NCI-H2029 treated with DMSO at 0.1 percent for 48 hours (cell line): ENCODE data around the gene TRMT6.

Experiments used
- DNase-seq: peaks from one replicate; lab custom pipeline; 2025; lab: John Stamatoyannopoulos, UW

Gene TRMT6

DNA sequence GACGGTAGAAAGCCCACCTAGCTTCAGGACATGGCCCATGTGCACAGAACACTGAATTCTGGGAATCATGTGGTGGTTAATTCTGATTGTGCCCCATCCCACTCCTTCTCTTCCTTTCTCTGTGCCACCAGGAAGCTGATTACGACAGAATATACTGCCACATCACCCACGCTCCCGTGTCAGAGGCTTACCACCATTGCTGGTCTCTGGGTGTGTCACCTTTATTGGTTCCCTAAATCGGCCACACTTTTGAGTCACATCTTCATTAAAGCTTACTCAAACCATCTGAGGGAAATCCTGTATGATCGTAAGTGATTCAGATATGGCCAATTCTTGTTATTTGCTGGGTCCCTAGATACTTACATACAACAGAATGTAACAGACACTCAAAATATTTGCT is 3.1 kb downstream of the TRMT6 start:
- no peak for DNase-seq

DNA sequence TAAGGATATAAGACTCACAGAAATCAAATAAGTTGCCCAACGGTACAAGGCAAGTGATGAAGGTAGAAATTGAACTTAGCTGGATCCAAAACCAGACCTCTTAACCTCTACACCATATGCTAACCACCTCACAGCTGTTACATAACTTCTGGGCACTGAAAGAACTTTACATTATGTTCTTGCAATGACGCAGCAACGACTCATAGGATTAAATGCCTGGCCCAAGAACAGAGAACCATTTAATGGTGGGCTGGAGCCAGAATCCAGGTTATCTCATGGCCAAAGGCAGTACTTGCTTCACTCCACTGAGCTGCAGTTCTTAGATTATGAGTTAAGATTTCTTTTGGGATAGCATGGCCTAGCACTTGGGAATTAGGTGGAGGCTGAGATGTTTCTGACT is 4.4 kb downstream of the TRMT6 start:
- no peak for DNase-seq

DNA sequence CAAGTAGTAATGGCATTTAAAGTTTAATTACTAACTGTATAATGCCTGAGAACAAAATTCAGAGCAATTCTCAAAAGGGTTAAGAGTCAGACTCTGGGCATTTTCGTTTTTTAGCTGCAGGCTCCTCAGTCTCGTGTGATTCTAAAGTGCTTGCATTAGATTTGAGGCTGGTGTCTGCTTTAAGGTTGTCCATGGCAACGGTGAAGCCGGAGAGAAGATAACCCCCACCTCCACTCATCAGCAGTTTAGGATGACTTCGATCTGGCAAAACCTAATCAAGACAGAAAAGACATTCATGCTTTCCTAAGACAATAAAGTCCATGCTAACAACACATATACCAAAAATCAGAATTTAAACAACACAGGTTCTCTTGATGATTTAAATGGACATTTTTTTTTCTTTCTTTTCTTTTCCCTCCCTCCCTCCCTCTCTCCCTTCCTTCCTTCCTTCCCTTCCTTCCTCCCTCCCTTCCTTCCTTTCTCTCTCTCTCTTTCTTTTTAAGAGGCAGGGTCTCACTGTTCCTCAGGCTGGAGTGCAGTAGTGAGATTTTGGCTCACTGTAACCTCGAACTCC is 11.8 kb downstream of the TRMT6 start:
- DNase-seq: no peak

DNA sequence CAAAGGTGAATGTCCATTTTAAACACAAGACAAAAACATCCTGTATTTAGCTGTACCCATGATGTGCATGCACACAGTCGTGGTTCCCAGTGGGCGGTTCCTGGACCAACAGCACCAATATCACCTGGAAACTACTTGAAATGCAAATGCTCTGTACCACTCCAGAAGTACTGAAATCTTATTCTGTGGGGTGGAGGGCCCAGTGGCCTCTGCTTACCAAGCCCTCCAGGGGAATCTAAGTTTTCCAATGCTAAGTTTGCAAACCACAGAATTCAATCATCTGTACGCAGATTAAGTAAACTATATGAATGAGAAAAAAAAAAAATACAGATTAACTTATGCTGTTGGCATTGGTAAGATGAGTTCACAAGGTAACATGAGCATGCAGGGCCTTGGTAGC is 14.1 kb downstream of the TRMT6 start:
- no peak for DNase-seq

DNA sequence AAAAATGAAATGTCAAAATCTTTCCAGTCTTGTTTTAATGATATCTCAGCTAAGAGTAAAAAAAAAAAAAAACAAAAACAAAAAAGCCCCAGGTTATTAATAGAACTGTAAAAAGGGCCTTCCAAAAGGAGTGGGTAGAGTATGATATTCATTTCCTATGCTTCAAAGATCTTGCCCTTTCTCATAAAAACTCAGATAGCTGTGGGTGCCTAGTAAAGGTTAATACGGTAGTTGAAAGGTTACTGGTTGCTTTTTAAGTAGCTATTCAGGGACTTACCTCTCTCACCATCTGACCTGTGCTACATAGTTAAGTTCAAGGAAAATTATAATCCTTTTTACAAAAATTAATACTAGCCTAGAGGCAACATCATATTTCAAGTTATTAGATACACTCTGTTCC is 14.9 kb downstream of the TRMT6 start:
- no peak for DNase-seq

DNA sequence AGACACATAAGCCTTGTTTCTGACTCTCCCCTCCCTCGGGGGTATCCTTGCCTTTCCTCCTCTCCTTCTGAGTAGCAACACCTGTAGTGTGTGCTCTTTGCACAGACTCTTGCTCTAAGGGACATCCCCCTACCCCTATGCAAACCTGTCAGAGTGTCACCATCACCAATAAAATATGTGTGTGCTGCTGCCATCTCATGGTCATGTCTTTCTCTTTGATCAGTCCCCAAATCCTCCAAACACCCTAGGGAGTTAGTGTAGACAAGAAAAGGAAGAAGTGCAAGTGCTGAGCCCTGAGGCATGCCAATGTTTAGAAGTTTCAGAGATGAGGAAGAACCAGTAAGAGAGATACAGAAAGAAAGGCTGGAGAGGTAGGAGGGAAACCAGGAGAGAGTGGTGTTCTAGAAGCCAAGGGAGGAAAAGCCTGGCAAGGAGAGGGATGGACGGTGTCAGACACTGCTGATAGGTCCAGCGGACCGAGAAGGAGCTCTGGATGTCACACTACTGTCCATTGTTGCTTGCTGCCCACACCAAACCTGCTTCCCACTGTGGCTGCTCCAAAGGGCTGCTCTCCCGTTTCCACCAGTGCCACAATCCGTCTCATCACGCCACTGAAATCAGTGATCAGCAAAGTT is 16.4 kb downstream of the TRMT6 start:
- no peak for DNase-seq

DNA sequence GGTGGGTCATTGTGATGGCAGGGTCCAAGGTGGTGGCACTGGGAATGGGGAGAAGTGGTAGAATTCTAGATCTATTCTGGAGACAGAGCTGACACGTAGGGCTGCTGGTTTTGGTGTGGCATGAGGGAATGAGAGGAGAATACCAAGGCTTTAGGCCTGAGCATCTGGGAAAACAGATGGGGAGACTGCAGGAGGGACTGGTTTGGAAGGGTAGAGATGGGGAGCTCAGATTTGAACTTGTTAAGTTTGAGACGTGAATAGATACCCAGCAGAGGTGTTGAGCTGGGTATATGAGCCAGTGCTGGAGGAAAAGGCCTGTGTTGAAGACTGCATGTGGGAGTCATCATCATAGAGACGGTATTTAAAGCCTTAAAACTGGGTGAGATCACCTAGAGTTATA is 17.5 kb downstream of the TRMT6 start:
- DNase-seq: no peak

DNA sequence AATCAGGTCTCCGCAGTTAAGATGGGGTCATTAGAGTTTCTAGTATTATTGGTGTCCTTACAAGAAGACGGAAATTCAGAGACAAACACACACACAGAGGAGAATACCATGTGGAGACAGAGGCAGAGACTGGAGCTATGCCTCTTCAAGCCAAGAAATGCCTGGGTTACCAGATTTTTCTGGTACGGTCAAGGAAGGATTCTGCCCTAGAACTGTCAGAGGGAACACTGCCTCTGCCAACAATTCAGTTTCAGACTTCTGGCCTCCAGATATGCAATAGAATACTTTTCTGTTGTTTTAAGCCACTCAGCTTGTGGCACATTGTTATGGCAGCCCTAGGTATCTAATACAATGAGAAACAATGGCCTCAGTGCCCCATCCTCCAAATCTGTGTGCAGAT is 18.9 kb downstream of the TRMT6 start:
- no peak for DNase-seq

DNA sequence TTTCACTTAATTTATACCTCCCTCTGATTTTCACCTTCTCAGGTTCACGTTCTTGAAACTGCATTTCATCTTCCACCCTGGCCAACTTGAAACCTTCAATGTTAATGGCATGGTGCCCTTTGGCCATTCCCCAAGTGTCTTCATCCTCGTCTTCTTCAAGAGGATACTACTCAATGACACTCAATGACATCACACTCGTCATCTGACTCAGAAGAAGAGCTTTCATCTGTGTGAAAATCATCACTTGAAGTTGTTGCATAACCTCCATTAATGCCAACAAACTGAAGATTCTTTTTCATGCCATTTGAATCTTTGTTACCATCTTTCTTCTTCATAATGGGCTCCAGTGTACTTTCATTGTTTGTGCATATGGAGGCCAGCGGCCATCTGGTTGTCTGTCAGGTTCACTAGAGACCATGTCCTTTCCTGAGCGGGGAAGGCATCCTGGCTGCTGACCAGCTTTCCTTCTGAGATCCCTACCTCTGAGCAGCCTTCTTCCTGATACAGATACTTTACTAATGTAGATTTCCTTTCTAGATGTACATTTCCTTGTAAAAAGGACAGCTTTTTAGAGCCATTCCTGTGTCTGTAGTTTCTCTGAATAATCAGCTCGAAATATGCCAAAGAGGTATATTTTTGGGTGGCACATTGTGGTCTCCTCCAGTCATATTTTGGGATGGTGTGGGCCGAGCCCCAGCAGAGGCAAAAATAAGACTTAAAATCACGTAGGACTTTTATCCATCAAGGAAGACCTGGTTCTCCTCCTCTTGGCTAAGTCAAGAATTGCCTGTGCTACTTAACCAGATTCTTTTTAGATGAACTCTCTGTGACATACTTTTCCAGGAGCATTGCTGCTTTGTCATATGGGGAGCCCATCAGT is 21.3 kb downstream of the TRMT6 start:
- DNase-seq: peak; percentile 39

DNA sequence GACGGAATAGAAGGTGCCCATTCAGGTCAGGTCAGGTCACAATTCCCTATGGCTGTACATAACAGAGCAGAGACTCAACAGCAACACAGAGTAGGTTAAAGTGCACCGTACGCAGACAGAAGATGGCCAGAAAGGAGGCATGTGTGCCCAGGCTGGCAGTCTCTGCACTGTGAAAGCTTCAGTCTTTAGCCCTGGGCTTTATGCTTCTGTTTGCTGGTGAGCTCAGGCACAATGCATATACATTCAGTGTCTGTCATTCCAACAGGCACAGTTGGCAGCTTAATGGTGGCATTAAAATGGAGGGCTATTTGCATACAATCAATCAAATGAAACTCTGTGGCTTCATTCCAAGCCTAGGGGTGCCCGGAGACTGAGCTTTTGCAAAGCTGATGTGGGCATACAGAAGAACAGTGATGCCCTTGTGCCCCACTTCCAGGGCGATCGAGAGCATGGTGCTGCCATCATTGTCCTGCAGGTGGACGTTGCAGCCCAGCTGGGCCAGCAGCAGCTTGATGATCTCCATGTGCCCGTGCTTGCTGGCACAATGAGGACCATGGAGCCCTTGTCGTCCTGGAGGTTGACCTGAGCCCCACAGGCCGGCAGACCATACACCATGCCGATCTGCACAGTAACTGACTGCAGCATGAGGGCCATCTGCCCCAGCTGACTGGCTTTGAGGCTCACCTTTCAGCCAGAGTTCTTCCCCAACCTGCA is 22.4 kb downstream of the TRMT6 start:
- no peak for DNase-seq

DNA sequence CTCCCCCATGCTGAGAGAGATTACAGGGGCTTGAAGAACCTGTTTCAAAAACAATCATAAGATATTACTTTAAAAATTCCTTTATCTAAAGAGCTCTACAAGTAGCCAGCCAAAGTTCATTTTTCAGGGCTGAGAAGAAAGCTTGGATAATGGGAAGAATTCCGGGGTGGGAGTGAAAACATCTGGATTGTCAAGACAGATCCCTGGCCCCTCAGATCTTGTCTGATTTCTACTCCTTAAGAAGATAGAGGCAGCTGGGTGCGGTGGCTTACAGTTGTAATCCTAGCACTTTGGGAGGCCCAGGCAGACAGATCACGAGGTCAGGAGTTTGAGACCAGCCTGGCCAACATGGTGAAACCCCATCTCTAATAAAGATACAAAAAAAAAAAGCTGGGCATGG is 24.8 kb downstream of the TRMT6 start:
- DNase-seq: no peak

DNA sequence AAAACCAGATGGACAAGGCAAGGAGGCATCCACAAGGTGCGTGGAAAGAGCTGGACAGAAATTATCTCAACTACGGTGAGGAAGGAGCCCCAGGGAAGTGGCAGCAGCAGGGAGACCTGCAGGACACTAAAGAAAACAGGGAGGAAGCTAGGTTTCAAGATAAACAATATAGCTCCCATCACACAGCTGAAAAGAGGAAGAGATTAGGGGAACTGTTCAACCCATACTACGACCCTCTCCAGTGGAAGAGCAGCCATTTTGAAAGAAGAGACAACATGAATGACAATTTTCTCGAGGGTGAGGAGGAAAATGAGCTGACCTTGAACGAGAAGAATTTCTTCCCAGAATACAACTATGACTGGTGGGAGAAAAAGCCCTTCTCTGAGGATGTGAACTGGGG is 26.8 kb downstream of the TRMT6 start:
- DNase-seq: no peak

DNA sequence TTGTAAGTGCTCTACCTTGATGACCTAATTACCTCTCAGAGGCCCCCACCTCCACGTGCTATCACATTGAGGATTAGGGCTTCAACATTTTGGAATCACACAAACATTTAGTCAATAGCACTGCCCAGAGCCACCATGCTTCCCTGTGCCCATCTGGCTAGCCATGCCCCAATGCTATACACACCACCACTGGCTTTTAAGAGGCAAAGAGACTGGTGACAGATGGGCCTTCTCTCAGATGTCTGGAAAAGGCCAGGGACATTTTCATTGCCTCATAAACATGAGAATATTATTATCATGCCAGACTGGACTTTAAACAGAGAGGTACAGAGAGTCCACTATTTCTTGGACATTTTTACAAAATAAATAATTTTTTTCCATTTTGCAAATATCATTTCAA is 29.8 kb downstream of the TRMT6 start:
- DNase-seq: no peak

DNA sequence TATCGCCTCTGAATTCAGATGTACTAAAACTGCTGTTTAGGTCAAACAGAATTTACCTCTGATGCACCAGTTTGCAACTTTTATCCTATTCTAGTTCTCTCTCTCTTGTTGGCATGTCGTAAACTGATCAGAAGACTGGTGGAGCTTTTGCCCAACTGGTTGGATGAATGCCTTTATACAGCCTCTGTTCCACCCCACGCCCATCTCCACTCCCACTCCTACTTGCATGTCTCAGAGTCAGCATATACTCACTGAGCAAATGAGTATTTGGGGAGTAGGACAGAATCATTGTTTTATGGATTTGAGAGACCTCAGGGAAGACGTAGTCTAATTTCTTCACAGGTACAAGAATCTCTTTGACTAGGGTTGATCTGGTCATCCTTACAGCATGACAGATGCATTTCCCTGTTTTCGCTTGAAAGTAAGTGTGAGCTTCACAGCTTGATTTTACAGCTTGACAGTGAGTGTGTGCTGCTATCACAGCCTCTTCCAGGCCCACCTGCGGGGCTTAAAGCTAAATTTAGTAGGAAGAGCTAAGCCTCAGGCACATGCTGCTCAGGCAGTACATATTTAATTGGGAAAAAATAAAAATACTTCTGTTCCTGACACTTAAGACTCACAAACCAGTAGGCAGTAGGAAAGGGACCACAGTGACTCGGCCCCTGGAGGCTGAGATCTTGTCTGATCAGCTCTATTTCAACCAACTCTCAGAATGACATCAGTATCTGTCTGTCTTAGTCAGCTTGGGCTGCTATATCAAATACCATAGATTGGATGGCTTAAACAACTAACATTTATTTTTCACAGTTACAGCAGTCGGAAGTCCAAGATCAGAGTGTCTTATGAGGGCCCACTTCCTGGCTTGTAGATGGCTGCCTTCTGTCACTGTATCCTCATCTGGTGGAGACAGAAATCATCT is 30.4 kb downstream of the TRMT6 start:
- DNase-seq: no peak

DNA sequence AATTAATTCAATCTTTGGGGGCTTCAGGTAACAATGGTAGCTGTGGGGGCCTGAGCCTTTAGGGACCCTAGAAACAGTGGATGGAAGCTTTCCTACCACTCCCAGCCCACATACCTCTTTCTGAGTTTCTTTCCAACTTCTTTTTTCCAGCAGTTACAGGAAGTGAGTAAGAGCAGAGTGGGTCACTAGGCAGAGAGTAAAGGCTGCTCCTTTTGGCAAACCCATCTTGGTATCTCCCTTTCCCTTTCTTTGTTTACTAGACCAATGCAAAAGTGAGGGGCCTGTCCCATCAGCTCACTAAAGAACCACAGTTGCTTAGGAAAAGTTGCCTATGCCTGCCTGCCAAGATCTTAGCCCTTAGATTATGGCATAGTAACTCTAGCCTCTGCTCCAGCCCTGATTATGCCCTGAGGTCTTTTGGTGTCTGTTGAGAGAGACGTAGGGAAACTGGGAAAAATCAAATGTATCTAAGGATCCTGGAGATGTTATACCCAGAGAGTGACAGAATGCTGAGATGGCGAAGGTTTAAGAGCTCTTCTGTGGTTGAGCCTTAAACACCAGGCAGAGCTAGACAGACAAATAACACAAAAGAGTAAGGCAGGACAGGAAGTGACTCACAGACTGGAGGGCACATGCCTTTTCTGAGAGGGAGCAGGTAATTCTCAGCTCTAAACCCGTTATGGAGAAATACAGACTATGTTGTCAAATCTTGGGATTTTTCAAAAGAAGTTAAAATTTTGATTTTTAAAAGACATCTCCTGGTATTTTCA is 31.3 kb downstream of the TRMT6 start:
- peak; percentile 54 for DNase-seq

DNA sequence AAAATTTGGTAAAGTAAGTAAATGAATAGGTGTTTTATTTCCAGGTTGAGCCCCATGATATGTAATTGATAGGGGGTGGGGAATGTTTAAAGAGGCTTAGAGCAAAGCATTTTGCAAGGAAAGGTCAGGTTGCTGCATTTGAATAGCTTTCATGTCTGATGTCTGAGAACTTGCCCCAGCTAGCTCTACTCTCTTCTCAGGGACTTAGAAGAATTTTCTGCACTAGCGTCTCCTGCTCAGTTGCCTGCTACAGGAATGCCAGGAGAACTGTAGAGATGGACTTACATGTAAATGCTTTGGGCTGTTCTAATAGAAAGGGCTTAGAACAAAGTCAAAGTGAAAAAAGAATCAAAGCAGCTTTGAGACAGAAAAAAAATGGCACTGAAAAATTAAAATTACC is 35.5 kb downstream of the TRMT6 start:
- no peak for DNase-seq

DNA sequence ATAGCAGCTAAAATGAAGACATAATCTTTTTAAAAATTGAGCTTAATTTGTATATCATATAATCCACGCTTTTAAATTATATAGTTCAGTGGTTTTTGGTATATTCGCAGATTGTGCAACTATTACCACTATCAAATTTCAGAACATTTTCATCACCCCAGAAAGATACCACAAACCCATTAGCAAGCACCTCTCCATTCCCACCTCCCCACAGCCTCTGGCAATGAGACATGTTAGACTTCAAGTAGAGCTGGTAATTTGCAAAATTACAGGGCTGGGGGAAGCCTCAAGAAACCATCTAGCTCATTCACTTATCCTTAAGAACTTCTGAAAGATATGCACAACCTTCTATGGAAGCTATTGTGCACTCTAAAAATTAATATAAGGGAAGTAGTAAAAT is 37.2 kb downstream of the TRMT6 start:
- DNase-seq: no peak

DNA sequence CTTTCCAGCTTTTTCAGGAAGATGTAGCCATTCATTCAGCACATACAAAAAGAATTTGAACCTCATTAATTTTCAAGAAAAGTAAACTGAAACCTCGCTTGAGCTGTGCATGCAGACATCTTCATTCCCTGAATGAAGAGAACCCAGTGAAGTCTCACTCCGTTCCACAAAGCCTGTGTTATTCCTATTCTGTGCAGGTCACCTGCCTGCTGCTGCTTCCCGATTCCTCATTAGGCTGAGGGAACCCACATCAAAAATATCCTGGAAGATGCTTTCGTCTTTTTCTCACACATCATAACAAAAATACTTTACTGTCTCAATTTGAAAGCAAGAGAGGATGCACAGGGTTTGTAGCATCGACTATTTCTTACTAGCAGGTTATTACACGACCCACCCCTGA is 40.1 kb downstream of the TRMT6 start:
- no peak for DNase-seq

DNA sequence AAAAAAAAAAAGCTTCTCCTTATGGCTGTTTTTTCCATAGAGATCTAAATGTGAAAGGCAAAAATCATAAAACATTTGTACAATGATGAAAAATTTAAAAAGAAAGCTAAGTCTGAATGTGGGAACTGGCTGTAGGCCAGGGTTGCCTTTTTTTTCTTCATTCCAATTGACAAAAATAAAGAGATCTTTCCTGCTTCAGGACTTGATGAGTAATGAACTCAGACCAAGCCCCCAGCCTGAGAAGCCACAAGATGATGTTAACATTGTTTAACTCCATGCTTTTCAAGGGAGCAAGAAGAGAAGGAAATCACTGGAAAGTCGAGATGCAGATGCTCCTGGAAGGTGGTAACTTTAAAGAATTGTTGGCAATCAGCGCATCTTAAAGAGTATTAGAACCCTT is 41.4 kb downstream of the TRMT6 start:
- no peak for DNase-seq

DNA sequence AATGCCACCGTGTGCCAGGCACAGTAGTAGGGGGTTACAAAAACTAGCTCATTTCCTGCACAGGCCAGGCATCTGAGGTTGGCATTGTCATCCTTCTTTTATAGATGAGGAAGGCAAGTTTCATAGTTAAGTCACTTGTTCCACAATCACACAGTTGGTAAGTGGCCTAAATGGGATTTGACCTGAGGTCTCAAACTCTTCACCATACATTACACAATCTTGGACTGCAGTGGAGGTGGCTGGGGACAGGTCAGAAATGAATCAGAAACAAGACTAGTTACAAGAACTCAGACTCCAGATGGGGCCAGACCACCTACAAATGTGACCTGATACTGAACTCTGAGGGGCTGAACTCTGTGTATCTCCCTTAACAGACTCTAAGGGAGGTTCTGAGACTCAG is 49.4 kb downstream of the TRMT6 start:
- no peak for DNase-seq

DNA sequence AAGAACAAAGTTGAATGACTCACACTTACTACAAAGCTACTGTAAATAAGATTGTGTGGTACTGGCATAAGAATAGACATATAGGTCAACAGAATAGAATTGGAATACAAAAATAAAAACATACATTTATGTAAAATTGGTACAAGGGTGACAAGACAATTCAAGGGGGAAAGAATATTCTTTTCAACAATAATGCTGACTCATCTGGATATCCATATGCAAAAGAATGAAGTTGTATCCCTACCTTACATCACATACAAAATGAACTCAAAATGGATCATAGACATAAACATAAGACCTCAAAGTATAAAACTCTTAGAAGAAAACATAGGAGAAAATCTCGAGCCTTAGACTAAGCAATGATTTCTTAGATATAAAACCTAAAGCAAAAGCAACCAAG is 50.9 kb downstream of the TRMT6 start:
- DNase-seq: no peak
